ENCODE data around the gene ABCA6. TPM values are rescaled to one million over a fixed set of nuclear protein-coding genes. Genes with fewer than 3 reads are reported as not detected.

ABCA6 gene
- total and polyA plus RNA-seq, 2 of the 13 experiments (the other 11 are each of a cell fraction or from before 2014, with no cell fraction given), result 0.05 to 0.11 TPM

DNA sequence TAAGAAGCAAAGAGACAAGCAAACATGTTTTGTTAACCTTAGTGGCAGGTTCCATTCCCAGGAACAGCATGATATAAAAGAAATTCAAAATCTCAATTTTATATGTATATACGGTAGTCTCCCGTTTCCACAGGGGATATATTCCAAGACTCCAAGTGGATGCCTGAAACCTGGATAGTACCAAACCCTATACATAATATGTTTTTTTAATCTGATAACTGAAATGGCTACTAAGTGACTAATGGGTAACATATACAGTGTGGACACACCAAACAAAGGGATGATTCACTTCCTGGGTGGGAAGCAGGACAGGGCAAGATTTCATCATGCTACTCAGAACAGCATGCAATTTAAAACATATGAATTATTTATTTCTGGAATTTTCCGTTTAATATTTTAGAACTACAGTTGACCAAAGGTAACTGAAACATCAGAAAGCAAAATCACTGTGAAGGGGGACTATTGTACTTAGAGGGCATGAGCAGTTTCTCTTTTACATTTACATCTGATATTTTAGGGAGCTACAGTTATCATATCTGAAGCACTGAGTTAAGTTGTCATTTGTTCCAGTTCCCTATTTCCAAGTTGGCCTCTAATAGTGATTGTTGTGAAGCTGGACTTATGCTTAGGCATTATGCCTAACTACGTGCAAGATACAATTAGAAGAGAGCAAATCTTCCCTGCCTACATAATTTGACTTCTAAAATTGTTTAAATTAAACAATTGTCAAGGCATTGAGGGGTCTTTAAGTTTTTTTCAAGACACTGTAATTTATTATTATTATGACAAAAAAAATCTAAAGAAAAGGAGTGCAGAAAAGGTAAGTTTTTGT is 34.1 kb upstream of the ABCA6 start (continued):
- TF ChIP-seq FOSL2 (CRISPR knock-in tag; IDR thresholded peaks at IDR 0.05) (peak; percentile 98), EP300 (IDR thresholded peaks at IDR 0.05; ENCODE audit: low read depth in 2 of 2, low read length in 2 of 2) (peak in 1 of 2 experiments; percentile 84; a peak in 2 of 4 replicates), EP300 (CRISPR knock-in tag; IDR thresholded peaks at IDR 0.05; ENCODE audit: borderline replicate concordance) (peak; percentile 52; the same call in 1 of the 2 replicates), ZNF83 (CRISPR knock-in tag; IDR thresholded peaks at IDR 0.05; ENCODE audit: borderline replicate concordance) (no peak), FOXA3 (CRISPR knock-in tag; IDR thresholded peaks at IDR 0.05) (peak; percentile 84; the same call in 1 of the 2 replicates), ISL2 (CRISPR knock-in tag; IDR thresholded peaks at IDR 0.05) (0 out of 2 replicates have a peak, but pooled peaks have one; percentile 31), ETV5 (CRISPR knock-in tag; IDR thresholded peaks at IDR 0.05; ENCODE audit: borderline replicate concordance) (peak; percentile 95), FOXJ3 (CRISPR knock-in tag; IDR thresholded peaks at IDR 0.05; ENCODE audit: borderline replicate concordance) (no peak; the same call in 1 of the 2 replicates), ZBTB20 (CRISPR knock-in tag; IDR thresholded peaks at IDR 0.05; ENCODE audit: borderline replicate concordance, low read depth) (peak; percentile 94; the same call in 1 of the 2 replicates), SOX6 (IDR thresholded peaks at IDR 0.05) (no peak), SOX6 (CRISPR knock-in tag; IDR thresholded peaks at IDR 0.05) (peak; percentile 75), ZKSCAN8 (CRISPR knock-in tag; IDR thresholded peaks at IDR 0.05; ENCODE audit: borderline replicate concordance) (0 out of 2 replicates have a peak, but pooled peaks have one; percentile 34), HMG20A (CRISPR knock-in tag; IDR thresholded peaks at IDR 0.05; ENCODE audit: borderline replicate concordance) (peak; percentile 81; the same call in 1 of the 2 replicates), CEBPB (IDR thresholded peaks at IDR 0.05; ENCODE audit: borderline replicate concordance, low read depth, low read length) (peak; percentile 81), ZNF644 (CRISPR knock-in tag; IDR thresholded peaks at IDR 0.05; ENCODE audit: low read depth) (peak; percentile 49; the same call in 1 of the 2 replicates), ZMYM3 (CRISPR knock-in tag; IDR thresholded peaks at IDR 0.05) (no peak), BCL6 (CRISPR knock-in tag; IDR thresholded peaks at IDR 0.05) (peak; percentile 24; the same call in 1 of the 2 replicates), ZFAT (CRISPR knock-in tag; conservative IDR thresholded peaks at IDR 0.05) (no peak), RARA (CRISPR knock-in tag; IDR thresholded peaks at IDR 0.05) (peak; percentile 43; the same call in 1 of the 2 replicates), ZNF12 (CRISPR knock-in tag; IDR thresholded peaks at IDR 0.05) (peak; percentile 53; the same call in 1 of the 2 replicates), MATR3 (CRISPR knock-in tag; IDR thresholded peaks at IDR 0.05) (no peak), JUN (CRISPR knock-in tag; IDR thresholded peaks at IDR 0.05) (peak; percentile 28; the same call in 1 of the 2 replicates), POGZ (CRISPR knock-in tag; IDR thresholded peaks at IDR 0.05) (peak; percentile 78)
- TF ChIP-seq, protein P1, sequence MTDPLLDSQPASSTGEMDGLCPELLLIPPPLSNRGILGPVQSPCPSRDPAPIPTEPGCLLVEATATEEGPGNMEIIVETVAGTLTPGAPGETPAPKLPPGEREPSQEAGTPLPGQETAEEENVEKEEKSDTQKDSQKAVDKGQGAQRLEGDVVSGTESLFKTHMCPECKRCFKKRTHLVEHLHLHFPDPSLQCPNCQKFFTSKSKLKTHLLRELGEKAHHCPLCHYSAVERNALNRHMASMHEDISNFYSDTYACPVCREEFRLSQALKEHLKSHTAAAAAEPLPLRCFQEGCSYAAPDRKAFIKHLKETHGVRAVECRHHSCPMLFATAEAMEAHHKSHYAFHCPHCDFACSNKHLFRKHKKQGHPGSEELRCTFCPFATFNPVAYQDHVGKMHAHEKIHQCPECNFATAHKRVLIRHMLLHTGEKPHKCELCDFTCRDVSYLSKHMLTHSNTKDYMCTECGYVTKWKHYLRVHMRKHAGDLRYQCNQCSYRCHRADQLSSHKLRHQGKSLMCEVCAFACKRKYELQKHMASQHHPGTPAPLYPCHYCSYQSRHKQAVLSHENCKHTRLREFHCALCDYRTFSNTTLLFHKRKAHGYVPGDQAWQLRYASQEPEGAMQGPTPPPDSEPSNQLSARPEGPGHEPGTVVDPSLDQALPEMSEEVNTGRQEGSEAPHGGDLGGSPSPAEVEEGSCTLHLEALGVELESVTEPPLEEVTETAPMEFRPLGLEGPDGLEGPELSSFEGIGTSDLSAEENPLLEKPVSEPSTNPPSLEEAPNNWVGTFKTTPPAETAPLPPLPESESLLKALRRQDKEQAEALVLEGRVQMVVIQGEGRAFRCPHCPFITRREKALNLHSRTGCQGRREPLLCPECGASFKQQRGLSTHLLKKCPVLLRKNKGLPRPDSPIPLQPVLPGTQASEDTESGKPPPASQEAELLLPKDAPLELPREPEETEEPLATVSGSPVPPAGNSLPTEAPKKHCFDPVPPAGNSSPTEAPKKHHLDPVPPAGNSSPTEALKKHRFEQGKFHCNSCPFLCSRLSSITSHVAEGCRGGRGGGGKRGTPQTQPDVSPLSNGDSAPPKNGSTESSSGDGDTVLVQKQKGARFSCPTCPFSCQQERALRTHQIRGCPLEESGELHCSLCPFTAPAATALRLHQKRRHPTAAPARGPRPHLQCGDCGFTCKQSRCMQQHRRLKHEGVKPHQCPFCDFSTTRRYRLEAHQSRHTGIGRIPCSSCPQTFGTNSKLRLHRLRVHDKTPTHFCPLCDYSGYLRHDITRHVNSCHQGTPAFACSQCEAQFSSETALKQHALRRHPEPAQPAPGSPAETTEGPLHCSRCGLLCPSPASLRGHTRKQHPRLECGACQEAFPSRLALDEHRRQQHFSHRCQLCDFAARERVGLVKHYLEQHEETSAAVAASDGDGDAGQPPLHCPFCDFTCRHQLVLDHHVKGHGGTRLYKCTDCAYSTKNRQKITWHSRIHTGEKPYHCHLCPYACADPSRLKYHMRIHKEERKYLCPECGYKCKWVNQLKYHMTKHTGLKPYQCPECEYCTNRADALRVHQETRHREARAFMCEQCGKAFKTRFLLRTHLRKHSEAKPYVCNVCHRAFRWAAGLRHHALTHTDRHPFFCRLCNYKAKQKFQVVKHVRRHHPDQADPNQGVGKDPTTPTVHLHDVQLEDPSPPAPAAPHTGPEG (CRISPR knock-in tag; IDR thresholded peaks at IDR 0.05), result no peak
- TF ChIP-seq, protein P2, sequence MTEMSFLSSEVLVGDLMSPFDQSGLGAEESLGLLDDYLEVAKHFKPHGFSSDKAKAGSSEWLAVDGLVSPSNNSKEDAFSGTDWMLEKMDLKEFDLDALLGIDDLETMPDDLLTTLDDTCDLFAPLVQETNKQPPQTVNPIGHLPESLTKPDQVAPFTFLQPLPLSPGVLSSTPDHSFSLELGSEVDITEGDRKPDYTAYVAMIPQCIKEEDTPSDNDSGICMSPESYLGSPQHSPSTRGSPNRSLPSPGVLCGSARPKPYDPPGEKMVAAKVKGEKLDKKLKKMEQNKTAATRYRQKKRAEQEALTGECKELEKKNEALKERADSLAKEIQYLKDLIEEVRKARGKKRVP (CRISPR knock-in tag; IDR thresholded peaks at IDR 0.05), result peak in 1 of 2 experiments; percentile 97; a peak in 2 of 4 replicates

Data from HepG2 (cell line).